Panc1 (cell line): ENCODE data around the gene KIF17. TPM values are rescaled to one million over a fixed set of nuclear protein-coding genes. Genes with fewer than 3 reads are reported as not detected.
A peak's percentile ranks its signal among the peaks of the same experiment; 100 is the strongest.
"Not testable (repeated sequence)": the region's sequence is repeated elsewhere in the genome, so short reads cannot be mapped to it uniquely, and the experiment has no call there.

ENCODE experiments used
- ATAC-seq: fragments of 200-7000 bp; cut with Tn5 transposase; 2 replicates; pipeline ENCODE4 v1.9.1; 2020; ENCODE audit warnings: mild to moderate bottlenecking, moderate library complexity
- BruUV-seq: library from RNA; stranded (reverse); fragments of 400-500 nt; replicated peaks from 2 replicates; lab custom pipeline; 2021; lab: Mats Ljungman, UMichigan
- CTCF ChIA-PET: fragments of 300-600 bp; sonication (Branson Sonifier 250); formaldehyde crosslinking; loops from one replicate; lab custom pipeline; 2022; ENCODE audit warnings: antibody characterized with exemption; lab: Charles Lee
- POLR2A ChIA-PET: fragments of 300-600 bp; sonication (Branson Sonifier 250); formaldehyde crosslinking; loops from one replicate; lab custom pipeline; 2022; ENCODE audit warnings: antibody characterized with exemption; lab: Charles Lee
- DNase-seq: peaks from one replicate; pipeline ENCODE4 v3.0.0-alpha.2; 2010; ENCODE audit warnings: low read depth, low spot score
- H3K27ac ChIP-seq: 2 replicates; pipeline ENCODE4 v1.5.1; 2011; ENCODE audit warnings: mild to moderate bottlenecking, low read length, inconsistent platforms
- H3K27me3 ChIP-seq: fragments of 200-500 bp; sonication (Bioruptor generic); 2 replicates; pipeline ENCODE4 v1.6.0; 2014; ENCODE audit warnings: low read length, inconsistent platforms; ENCODE audit not compliant: control insufficient read depth, insufficient read depth
- H3K36me3 ChIP-seq: fragments of 200-500 bp; sonication (Bioruptor generic); 2 replicates; pipeline ENCODE4 v1.5.1; 2014; ENCODE audit warnings: inconsistent platforms, mild to moderate bottlenecking, low read length, moderate library complexity; ENCODE audit not compliant: control insufficient read depth, insufficient read depth
- H3K4me1 ChIP-seq: 2 replicates; pipeline ENCODE4 v1.5.1; 2011; ENCODE audit warnings: inconsistent platforms, mild to moderate bottlenecking, low read length, moderate library complexity; ENCODE audit not compliant: control insufficient read depth, insufficient read depth
- H3K4me3 ChIP-seq, 2 experiments: 2 replicates each; pipeline ENCODE4 v1.5.1; 2011 to 2012; ENCODE audit warnings: low read depth in 2 of 2, low read length in 2 of 2, mild to moderate bottlenecking in 2 of 2, inconsistent platforms in 1 of 2, moderate library complexity in 1 of 2
- H3K9me3 ChIP-seq: fragments of 200-500 bp; sonication (Bioruptor generic); 2 replicates; pipeline ENCODE4 v1.5.1; 2014; ENCODE audit warnings: low read depth, mild to moderate bottlenecking, inconsistent platforms, low read length, moderate library complexity; ENCODE audit not compliant: control insufficient read depth, insufficient read depth
- POLR2AphosphoS5 ChIP-seq: IDR thresholded peaks from 2 replicates; pipeline ENCODE4 v1.6.1; 2012; ENCODE audit warnings: mild to moderate bottlenecking, low read depth, low read length, moderate library complexity
- SIN3A ChIP-seq: IDR thresholded peaks from 2 replicates; pipeline ENCODE4 v1.6.1; 2012; ENCODE audit warnings: low read depth, mild to moderate bottlenecking, low read length, moderate library complexity, borderline replicate concordance; ENCODE audit not compliant: insufficient read depth
- TCF7L2 ChIP-seq: IDR thresholded peaks from 2 replicates; pipeline ENCODE4 v1.6.1; 2011; ENCODE audit warnings: mild to moderate bottlenecking, low read depth, low read length, inconsistent platforms
- in situ Hi-C: cut with HindIII; loops from 2 replicates; pipeline ENCODE4 v1.10.0; 2016; ENCODE audit warnings: low sequenced_read_pairs, low pct_unique_long_range_greater_than_20kb
- intact Hi-C: fragments of 100-400 bp; cut with micrococcal nuclease; formaldehyde crosslinking; loops from one replicate; pipeline ENCODE4 v1.10.0; 2022; ENCODE audit not compliant: unreplicated experiment
- total RNA-seq: library from RNA; stranded (reverse); gene quantifications from one replicate; pipeline ENCODE4 v1.2.1, GENCODE V29; 2021; ENCODE audit not compliant: unreplicated experiment
- TF ChIP-seq, protein P1 (sequence below): fragments of 450-650 bp; IDR thresholded peaks from 2 replicates; pipeline ENCODE4 v1.5.1; 2017; ENCODE audit warnings: mild to moderate bottlenecking
- TF ChIP-seq, protein P2 (sequence below), 2 experiments: IDR thresholded peaks; 2 replicates each; pipeline ENCODE4 v1.6.1; 2011 to 2012; ENCODE audit warnings: low read depth in 2 of 2, control low read depth in 1 of 2, low read length in 1 of 2, mild to moderate bottlenecking in 1 of 2, moderate library complexity in 1 of 2; ENCODE audit not compliant: insufficient read depth in 1 of 2

The KIF17 gene
- total RNA-seq, 1 experiment from 2014 or later = 3.9 TPM

DNA sequence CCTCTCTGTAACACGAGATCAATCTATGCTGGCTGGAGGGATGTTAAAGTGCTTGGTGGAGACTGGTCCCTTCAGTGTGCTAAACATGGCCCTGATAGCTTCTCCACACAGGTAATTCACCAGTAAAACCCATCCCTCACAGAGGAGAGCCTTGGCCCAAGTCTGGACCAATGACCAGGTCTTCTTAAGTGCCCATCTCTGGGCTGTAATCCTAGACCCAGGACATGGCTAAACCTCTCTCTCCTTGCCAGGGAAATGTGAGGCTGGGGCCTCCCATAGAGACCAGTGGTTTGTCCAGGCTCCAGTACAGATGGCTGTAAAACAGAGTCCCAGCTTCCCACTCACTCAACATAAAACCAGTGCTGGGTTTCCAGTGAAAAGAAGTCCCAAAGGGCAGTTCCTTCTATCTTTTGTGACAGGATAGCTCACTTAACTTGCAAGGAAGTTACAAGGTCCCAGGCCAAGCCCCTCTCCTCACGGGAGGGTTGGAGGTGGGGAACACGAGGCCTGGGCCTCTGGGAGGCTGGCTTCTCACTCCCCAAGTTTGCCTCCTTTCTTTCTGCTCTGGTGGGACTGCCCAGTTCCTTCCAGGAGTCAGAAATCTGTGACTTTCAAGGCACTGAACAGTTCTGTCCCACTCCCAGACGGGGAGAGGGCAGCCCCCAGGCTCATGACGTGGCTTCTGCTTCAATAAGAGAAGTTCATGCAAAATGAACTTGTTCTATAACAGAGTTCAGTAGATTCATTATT, 2.2 kb upstream of the KIF17 start:
- DNase-seq (no peak), ATAC-seq (no peak)
- H3K27ac ChIP-seq = no peak overlapping the region
- no peak overlapping the region for H3K4me3 ChIP-seq
- POLR2A ChIA-PET = no interaction called here
- H3K36me3 ChIP-seq = no peaks in the 10 kb centered on the region
- peaks cover 3% of the 10 kb centered on the region; the same call in 1 of the 2 replicates for H3K4me1 ChIP-seq
- no peaks in the 10 kb centered on the region for H3K9me3 ChIP-seq
- CTCF ChIA-PET = no interaction called here
- intact Hi-C loops (no loop called here), in situ Hi-C loops (no loop called here)
- no peaks in the 10 kb centered on the region for H3K27me3 ChIP-seq
- no peak for TF ChIP-seq SIN3A
- TF ChIP-seq, protein P1, sequence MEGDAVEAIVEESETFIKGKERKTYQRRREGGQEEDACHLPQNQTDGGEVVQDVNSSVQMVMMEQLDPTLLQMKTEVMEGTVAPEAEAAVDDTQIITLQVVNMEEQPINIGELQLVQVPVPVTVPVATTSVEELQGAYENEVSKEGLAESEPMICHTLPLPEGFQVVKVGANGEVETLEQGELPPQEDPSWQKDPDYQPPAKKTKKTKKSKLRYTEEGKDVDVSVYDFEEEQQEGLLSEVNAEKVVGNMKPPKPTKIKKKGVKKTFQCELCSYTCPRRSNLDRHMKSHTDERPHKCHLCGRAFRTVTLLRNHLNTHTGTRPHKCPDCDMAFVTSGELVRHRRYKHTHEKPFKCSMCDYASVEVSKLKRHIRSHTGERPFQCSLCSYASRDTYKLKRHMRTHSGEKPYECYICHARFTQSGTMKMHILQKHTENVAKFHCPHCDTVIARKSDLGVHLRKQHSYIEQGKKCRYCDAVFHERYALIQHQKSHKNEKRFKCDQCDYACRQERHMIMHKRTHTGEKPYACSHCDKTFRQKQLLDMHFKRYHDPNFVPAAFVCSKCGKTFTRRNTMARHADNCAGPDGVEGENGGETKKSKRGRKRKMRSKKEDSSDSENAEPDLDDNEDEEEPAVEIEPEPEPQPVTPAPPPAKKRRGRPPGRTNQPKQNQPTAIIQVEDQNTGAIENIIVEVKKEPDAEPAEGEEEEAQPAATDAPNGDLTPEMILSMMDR = no peak
- no peak for TF ChIP-seq TCF7L2
- TF ChIP-seq, protein P2, sequence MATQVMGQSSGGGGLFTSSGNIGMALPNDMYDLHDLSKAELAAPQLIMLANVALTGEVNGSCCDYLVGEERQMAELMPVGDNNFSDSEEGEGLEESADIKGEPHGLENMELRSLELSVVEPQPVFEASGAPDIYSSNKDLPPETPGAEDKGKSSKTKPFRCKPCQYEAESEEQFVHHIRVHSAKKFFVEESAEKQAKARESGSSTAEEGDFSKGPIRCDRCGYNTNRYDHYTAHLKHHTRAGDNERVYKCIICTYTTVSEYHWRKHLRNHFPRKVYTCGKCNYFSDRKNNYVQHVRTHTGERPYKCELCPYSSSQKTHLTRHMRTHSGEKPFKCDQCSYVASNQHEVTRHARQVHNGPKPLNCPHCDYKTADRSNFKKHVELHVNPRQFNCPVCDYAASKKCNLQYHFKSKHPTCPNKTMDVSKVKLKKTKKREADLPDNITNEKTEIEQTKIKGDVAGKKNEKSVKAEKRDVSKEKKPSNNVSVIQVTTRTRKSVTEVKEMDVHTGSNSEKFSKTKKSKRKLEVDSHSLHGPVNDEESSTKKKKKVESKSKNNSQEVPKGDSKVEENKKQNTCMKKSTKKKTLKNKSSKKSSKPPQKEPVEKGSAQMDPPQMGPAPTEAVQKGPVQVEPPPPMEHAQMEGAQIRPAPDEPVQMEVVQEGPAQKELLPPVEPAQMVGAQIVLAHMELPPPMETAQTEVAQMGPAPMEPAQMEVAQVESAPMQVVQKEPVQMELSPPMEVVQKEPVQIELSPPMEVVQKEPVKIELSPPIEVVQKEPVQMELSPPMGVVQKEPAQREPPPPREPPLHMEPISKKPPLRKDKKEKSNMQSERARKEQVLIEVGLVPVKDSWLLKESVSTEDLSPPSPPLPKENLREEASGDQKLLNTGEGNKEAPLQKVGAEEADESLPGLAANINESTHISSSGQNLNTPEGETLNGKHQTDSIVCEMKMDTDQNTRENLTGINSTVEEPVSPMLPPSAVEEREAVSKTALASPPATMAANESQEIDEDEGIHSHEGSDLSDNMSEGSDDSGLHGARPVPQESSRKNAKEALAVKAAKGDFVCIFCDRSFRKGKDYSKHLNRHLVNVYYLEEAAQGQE (IDR thresholded peaks at IDR 0.05; ENCODE audit: insufficient read depth in 1 of 2, low read depth in 2 of 2, low read length in 1 of 2) = no peak
- TF ChIP-seq POLR2AphosphoS5 = no peak
- no TSS peak for BruUV-seq

GRCh38 chr1:20719261-20719660, 1.5 kb upstream of the KIF17 start:
- no peak for TF ChIP-seq SIN3A
- TF ChIP-seq, protein P2 (IDR thresholded peaks at IDR 0.05; ENCODE audit: insufficient read depth in 1 of 2, low read depth in 2 of 2, low read length in 1 of 2) = no peak
- CTCF ChIA-PET = no interaction called here

GRCh38 chr1:20718343-20718882, 606 bp upstream of the KIF17 start:
- DNase-seq, intact Hi-C loops, BruUV-seq, H3K27me3 ChIP-seq, in situ Hi-C loops, H3K36me3 ChIP-seq, ATAC-seq, CTCF ChIA-PET, H3K4me1 ChIP-seq, H3K9me3 ChIP-seq: not testable (repeated sequence)
- H3K27ac ChIP-seq = peak overlapping the region; percentile 57; the same call in 1 of the 2 replicates
- peak overlapping the region; percentile 41 to 60 for H3K4me3 ChIP-seq
- POLR2A ChIA-PET = interaction anchor here (0.6 to 1.2 kb wide), 2 partner anchors 30 to 68 kb away, joined by 3 read pairs; no protein-coding TSS in a partner anchor

More at GRCh38 chr1:20719261-20719660, 1.5 kb upstream of the KIF17 start:
- no TSS peak for BruUV-seq
- in situ Hi-C loops = no loop called here
- no peaks in the 10 kb centered on the region for H3K27me3 ChIP-seq
- no peak overlapping the region for H3K27ac ChIP-seq
- no peaks in the 10 kb centered on the region for H3K9me3 ChIP-seq
- no peak for ATAC-seq
- no peaks in the 10 kb centered on the region for H3K36me3 ChIP-seq
- intact Hi-C loops = no loop called here
- no peak for DNase-seq
- H3K4me3 ChIP-seq = no peak overlapping the region
- POLR2A ChIA-PET = no interaction called here
- H3K4me1 ChIP-seq = peaks cover 3% of the 10 kb centered on the region; the same call in 1 of the 2 replicates
